Heart right ventricle (tissue), 16 donors: Measurements from ENCODE around the gene PTPRD. TPM values are rescaled to one million over a fixed set of nuclear protein-coding genes. Genes with fewer than 3 reads are reported as not detected.

Experiments
- ATAC-seq, 8 donors: fragments of 200-7000 bp; cut with Tn5 transposase; one replicate each; pipeline ENCODE4 v1.9.1; 2020; ENCODE audit warnings: mild to moderate bottlenecking in 8 of 8, moderate library complexity in 8 of 8, moderate number of reproducible peaks in 1 of 8
- DNase-seq, 2 donors: peaks; one replicate each; pipeline ENCODE4 v3.0.0-alpha.2; 2020
- H3K27ac ChIP-seq, 10 donors: fragments of 200-600 bp; sonication (generic) in 2 of 10; one replicate each; pipeline versions ENCODE4 v1.5.0 to v1.8.0; 2020 to 2022; ENCODE audit warnings: mild to moderate bottlenecking in 3 of 10
- H3K27me3 ChIP-seq, 7 donors: fragments of 200-600 bp; one replicate each; pipeline ENCODE4 v1.8.0; 2021 to 2022; ENCODE audit warnings: mild to moderate bottlenecking in 2 of 7
- H3K36me3 ChIP-seq, 9 donors: fragments of 200-600 bp; sonication (generic) in 1 of 9; one replicate each; pipeline versions ENCODE4 v1.5.0 to v1.8.0; 2020 to 2022; ENCODE audit warnings: mild to moderate bottlenecking in 2 of 9
- H3K4me1 ChIP-seq, 9 donors: fragments of 200-600 bp; sonication (generic) in 1 of 9; one replicate each; pipeline versions ENCODE4 v1.5.0 to v1.8.0; 2020 to 2022; ENCODE audit warnings: mild to moderate bottlenecking in 4 of 9
- H3K4me3 ChIP-seq, 10 donors: fragments of 200-600 bp; sonication (generic) in 2 of 10; one replicate each; pipeline versions ENCODE4 v1.5.0 to v1.8.0; 2020 to 2022; ENCODE audit warnings: mild to moderate bottlenecking in 7 of 10, moderate library complexity in 2 of 10
- H3K9me3 ChIP-seq, 11 donors: fragments of 200-600 bp in 10 of 11; sonication (generic) in 2 of 11; one replicate each; pipeline versions ENCODE4 v1.5.0 to v1.8.0; 2013 to 2022; ENCODE audit warnings: mild to moderate bottlenecking in 2 of 11, control low read depth in 1 of 11, moderate library complexity in 1 of 11
- WGBS, 2 donors: extraction: QIAGEN DNeasy Blood & Tissue Kit; methylation state at CpG; one replicate each; pipeline ENCODE4 v1.1.7; 2013; ENCODE audit warnings: inconsistent platforms in 1 of 2; 5-methylcytosine and 5-hydroxymethylcytosine counted together
- intact Hi-C, 10 donors: fragments of 100-400 bp; cut with DNase I; formaldehyde crosslinking; loops; one replicate each; pipeline versions ENCODE4 v1.11.1 to v1.14.2; 2022
- polyA plus RNA-seq, 2 donors: library from polyadenylated mRNA; stranded (reverse); fragments of 200-250 nt; gene quantifications; one replicate each; pipeline ENCODE4 v1.2.3, GENCODE V29; 2013
- total RNA-seq, 10 donors: library from RNA; stranded (reverse); fragmentation: NEBNext Ultra II Directional in 3 of 10; extraction: Animal tissue kit (Norgen Biotek cat#: 25700) in 3 of 10; gene quantifications; one replicate each; pipeline versions ENCODE4 v1.2.1 to v1.2.4, GENCODE V29; 2021 to 2023
- TF ChIP-seq, protein P1 (sequence below), 9 donors: fragments of 200-600 bp; sonication (generic) in 2 of 9; IDR thresholded peaks; one replicate each; pipeline versions ENCODE4 v1.5.0 to v1.8.0; 2021 to 2022; ENCODE audit warnings: antibody characterized with exemption in 9 of 9, mild to moderate bottlenecking in 5 of 9, moderate library complexity in 1 of 9
- donor health status: Arrhythmogenic right ventricular cardiomyopathy.
- donor health status: ischemic (EF 13 %, LVEDD 7.1; RV severe dilation, severe dysfunction).
- donor health status: healthy with polysubstance abuse.
- donor health status: DM: no; HTN: yes; CAD: no.
- donor health status: DM: no; HTN: no; CAD: no.
- donor health status: ischemic (EF 25% LVEDD 6.9; RV normal size, moderate dysfunction).
- donor health status: ischemic (EF 25% LVEDD 5.7; RV mildly dilated, moderate dysfunction).
- donor health status: healthy.
- donor health status: DM: yes; HTN: yes; CAD: no.
- donor health status: Ischemic cardiomyopathy.
- donor health status: ischemic (EF 35%, LVEDD 5.7; RV mildly dilated, moderate dysfunction).
- donor health status: nonischemic (EF 11% LVEDD 7.7; RV severe dilation, severe dysfunction).
- donor health status: DM: yes; HTN: yes; CAD: no.
- donor health status: PGD.
- donor health status: ischemic (EF 29% LVEDD 5.4; RV normal size, mild dysfunction).
- donor health status: nonischemic (EF 23%, LVEDD 6.1; RV moderate dilation, normal function).

Gene PTPRD
- total and polyA plus RNA-seq, 12 donors: 1.4 to 25.2 (median 13.0) TPM

DNA sequence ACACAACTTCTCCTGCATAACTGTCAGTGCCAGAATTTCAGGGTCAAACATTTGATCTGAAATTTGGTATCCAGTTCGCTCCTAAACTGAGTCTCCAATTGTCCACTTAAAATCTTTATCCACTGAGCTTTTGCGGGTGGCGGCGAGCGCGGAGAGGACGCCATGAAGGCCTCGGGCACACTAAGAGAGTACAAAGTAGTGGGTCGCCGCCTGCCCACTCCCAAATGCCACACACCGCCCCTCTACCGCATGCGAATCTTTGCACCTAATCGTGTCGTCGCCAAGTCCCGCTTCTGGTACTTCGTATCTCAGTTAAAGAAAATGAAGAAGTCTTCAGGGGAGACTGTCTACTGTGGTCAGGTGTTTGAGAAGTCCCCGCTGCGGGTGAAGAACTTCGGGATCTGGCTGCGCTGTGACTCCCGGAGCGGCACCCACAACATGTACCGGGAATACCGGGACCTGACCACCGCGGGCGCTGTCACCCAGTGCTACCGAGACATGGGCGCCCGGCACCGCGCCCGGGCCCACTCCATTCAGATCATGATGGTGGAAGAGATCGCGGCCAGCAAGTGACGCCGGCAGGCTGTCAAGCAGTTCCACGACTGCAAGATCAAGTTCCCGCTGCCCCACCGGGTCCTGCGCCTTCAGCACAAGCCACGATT, 1899.5 kb downstream of the PTPRD start:
- no peak for ATAC-seq
- WGBS, 2 donors: 96% methylated on average over 44 of the region's 44 CpGs
- TF ChIP-seq, protein P1, sequence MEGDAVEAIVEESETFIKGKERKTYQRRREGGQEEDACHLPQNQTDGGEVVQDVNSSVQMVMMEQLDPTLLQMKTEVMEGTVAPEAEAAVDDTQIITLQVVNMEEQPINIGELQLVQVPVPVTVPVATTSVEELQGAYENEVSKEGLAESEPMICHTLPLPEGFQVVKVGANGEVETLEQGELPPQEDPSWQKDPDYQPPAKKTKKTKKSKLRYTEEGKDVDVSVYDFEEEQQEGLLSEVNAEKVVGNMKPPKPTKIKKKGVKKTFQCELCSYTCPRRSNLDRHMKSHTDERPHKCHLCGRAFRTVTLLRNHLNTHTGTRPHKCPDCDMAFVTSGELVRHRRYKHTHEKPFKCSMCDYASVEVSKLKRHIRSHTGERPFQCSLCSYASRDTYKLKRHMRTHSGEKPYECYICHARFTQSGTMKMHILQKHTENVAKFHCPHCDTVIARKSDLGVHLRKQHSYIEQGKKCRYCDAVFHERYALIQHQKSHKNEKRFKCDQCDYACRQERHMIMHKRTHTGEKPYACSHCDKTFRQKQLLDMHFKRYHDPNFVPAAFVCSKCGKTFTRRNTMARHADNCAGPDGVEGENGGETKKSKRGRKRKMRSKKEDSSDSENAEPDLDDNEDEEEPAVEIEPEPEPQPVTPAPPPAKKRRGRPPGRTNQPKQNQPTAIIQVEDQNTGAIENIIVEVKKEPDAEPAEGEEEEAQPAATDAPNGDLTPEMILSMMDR (IDR thresholded peaks at IDR 0.05): no peak
- H3K9me3 ChIP-seq: no peaks in the 10 kb centered on the region
- H3K4me3 ChIP-seq: no peak overlapping the region
- H3K27ac ChIP-seq: no peak overlapping the region
- no peaks in the 10 kb centered on the region for H3K36me3 ChIP-seq
- no peaks in the 10 kb centered on the region for H3K27me3 ChIP-seq
- intact Hi-C loops: no loop called here
- no peak for DNase-seq
- no peaks in the 10 kb centered on the region for H3K4me1 ChIP-seq

DNA sequence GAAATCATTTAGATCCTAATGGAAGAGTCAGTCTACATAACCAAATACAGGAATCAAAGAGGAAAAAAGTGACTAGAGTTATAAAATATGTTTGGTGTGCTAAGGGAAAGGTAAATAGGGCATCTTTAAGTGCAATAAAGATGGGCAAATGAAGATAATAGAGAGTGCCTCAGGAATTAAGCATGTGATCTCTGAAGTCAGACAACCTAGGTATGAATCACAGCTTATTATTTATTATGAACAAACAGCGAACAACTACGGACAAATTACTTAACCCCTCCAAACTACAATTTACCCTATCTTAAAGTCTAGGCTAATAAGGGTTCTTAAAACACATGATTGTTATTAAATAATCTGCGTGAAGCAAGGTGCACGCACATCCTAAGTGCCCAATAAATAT, 1903.1 kb downstream of the PTPRD start:
- no peak for DNase-seq
- Histone ChIP-seq H3K4me1 (no peaks in the 10 kb centered on the region), H3K36me3 (no peaks in the 10 kb centered on the region), H3K9me3 (no peaks in the 10 kb centered on the region), H3K4me3 (no peak overlapping the region), H3K27me3 (no peaks in the 10 kb centered on the region), H3K27ac (no peak overlapping the region)
- WGBS, 2 donors: 95 to 98% methylated on average over 4 of the region's 4 CpGs
- ATAC-seq: no peak
- intact Hi-C loops: no loop called here
- TF ChIP-seq, protein P1 (IDR thresholded peaks at IDR 0.05): no peak

DNA sequence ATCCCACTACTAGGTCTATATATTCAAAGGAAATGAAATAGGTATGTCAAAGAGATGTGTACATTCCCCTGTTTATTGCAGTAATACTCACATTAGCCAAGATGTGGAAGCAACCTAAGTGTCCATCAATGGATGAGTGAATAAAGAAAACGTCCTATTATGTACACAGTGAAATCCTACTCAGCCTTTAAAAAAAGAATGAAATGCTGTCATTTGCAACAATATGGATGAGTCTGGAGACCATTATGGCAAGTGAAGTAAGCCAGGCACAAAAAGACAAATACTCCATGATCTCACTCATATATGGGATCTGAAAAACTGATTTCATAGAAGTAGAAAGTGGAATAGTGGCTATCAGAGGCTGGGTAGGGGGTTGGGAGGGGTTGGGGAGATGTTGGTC, 1904.1 kb downstream of the PTPRD start:
- H3K4me3 ChIP-seq: no peak overlapping the region
- H3K27me3 ChIP-seq: no peaks in the 10 kb centered on the region
- H3K27ac ChIP-seq: no peak overlapping the region
- no peaks in the 10 kb centered on the region for H3K36me3 ChIP-seq
- ATAC-seq: no peak
- TF ChIP-seq, protein P1 (IDR thresholded peaks at IDR 0.05): no peak
- 68 to 71% methylated on average over 1 of the region's 1 CpG for WGBS, 2 donors
- no peaks in the 10 kb centered on the region for H3K4me1 ChIP-seq
- intact Hi-C loops: no loop called here
- H3K9me3 ChIP-seq: no peaks in the 10 kb centered on the region
- no peak for DNase-seq

DNA sequence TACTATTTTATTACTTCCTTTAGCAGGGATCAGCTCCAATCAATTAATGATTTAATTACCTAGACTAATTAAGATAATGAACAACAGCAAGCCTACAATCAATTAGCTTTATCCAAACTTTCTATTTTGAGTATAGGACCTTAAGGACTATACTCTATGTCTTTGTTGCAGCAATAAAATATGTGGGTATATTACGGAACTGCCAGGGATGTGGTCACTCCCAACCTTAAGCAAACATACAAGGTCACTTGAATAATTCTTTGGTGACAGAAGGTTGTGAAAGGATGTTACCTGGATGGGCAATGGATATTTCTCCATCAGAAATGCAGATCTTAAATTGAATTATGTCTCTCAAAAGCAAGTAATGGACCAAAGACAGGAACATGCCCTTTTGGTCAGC, 1905.8 kb downstream of the PTPRD start:
- no peak for ATAC-seq
- H3K9me3 ChIP-seq: no peaks in the 10 kb centered on the region
- 99 to 100% methylated on average over 1 of the region's 1 CpG for WGBS, 2 donors
- TF ChIP-seq, protein P1 (IDR thresholded peaks at IDR 0.05): no peak
- H3K27me3 ChIP-seq: no peaks in the 10 kb centered on the region
- DNase-seq: no peak
- H3K4me1 ChIP-seq: no peaks in the 10 kb centered on the region
- no peak overlapping the region for H3K4me3 ChIP-seq
- intact Hi-C loops: no loop called here
- H3K36me3 ChIP-seq: no peaks in the 10 kb centered on the region
- H3K27ac ChIP-seq: no peak overlapping the region
